ENCODE measurements around the gene EXOC7. TPM values are rescaled to one million over a fixed set of nuclear protein-coding genes. Genes with fewer than 3 reads are reported as not detected.

EXOC7 gene
- total RNA-seq, 2 experiments from 2014 or later = 122 to 173 TPM

DNA sequence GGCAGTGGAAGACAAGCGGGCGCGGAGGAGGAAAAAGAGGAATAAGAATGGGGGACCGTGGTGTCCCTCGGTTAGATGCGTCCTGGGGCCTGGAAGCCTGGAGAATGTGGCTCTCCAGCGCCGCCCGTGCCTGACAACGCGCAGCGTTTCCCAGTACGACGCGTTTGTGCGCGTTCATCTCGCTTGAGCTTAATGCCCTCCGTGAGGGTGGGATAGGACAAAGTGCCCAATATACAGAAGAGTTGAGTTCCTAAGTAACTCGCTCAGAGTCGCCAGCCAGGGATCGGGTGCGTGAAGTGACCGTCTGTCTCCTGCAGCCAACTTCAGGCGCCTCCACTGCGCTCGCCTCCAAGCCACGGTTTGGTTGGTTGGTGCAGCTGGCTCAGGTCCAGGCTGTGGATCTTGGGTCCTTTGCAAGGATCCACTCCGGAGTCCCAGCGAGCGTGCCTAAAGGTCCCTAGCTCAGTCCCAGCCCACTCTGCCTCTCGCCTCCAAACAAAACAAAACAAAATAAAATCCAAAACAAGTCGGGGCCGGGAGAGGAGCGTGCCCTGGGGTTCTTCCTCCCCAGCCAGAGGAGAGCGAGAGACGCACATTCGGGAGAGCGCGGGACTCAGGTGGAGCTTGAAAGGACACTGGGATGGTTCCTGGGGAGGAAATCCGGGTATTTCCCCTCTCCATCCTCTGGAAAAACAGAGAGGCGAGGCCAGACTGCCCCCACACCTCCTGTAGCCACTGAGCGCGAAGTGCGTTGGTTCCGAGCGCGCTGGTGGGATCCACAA, 28.0 kb downstream of the EXOC7 start:
- no peak for TF ChIP-seq CTCF (conservative IDR thresholded peaks at IDR 0.05; ENCODE audit: low read length)
- no peak for TF ChIP-seq EZH2phosphoT487 (IDR thresholded peaks at IDR 0.05; ENCODE audit: borderline replicate concordance, low read depth, low read length)
- H3K27ac ChIP-seq (ENCODE audit: low read depth, low read length, poor library complexity, severe bottlenecking) = no peak overlapping the region
- peaks cover 23% of the 10 kb centered on the region for H3K79me2 ChIP-seq (ENCODE audit: insufficient read depth, low read depth, low read length)
- peaks cover 20% of the 10 kb centered on the region for H3K4me1 ChIP-seq (ENCODE audit: insufficient read depth, low read length, poor library complexity, severe bottlenecking)
- ChIA-PET CTCF (ENCODE audit: unreplicated experiment) (no interaction called here), POLR2A (interaction anchor here (0.5 kb wide), 1 partner anchor 83 kb away, joined by 3 read pairs; no protein-coding TSS in a partner anchor)
- H3K4me2 ChIP-seq (ENCODE audit: low read length) = no peak overlapping the region
- no peaks in the 10 kb centered on the region for H3K36me3 ChIP-seq (ENCODE audit: insufficient read depth, low read length)
- no peak overlapping the region for H3K4me3 ChIP-seq (ENCODE audit: low read depth, low read length, poor library complexity, severe bottlenecking)
- no TSS peak for BruUV-seq (replicated peaks)
- no peak overlapping the region for H2AFZ ChIP-seq (ENCODE audit: low read length)
- H4K20me1 ChIP-seq (ENCODE audit: insufficient read depth, low read length) = 0 out of 2 replicates have a peak, but pooled peaks cover 4% of the 10 kb centered on the region
- no peaks in the 10 kb centered on the region for H3K9me3 ChIP-seq (ENCODE audit: low read length)
- DNase-seq (ENCODE audit: low spot score) = no peak
- H3K9me2 ChIP-seq (ENCODE audit: insufficient read depth, low read length) = no peaks in the 10 kb centered on the region
- intact Hi-C loops (cut with micrococcal nuclease; ENCODE audit: unreplicated experiment) = no loop called here

DNA sequence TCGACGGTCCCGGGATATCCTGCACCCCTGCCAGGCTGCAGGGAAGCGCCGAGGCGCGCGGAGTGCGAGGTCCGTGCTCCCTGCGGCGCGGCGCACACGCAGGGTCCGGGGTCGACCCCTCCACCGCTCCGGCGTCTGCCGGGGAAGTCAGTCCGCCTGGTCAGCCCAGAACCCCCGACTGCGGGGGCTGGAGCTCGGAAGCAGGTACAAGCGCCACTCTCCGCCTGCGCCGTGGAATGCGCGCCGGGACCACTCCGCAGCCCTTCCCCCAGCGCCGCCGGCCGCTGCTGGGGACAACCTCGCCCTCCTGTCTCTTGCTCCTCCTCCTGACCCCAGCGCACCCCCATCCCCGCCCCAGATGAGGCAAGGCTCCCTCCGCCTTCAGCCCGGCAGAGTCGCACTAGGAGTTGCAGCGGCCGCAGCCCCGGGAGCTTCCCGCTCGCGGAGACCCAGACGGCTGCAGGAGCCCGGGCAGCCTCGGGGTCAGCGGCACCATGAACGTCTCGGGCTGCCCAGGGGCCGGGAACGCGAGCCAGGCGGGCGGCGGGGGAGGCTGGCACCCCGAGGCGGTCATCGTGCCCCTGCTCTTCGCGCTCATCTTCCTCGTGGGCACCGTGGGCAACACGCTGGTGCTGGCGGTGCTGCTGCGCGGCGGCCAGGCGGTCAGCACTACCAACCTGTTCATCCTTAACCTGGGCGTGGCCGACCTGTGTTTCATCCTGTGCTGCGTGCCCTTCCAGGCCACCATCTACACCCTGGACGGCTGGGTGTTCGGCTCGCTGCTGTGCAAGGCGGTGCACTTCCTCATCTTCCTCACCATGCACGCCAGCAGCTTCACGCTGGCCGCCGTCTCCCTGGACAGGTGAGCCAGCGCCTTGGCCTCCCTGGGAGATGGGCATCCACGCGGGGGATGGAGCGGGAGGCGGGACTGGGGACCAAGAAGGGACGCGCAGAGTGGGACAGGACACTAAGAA, 28.9 kb downstream of the EXOC7 start, which contains the start of gene GALR2:
Gene GALR2 (plus strand): TSS at position 392 of the 974 bp plus-strand sequence. CDS start 103 bp downstream, at position 495.
- ChIA-PET POLR2A (interaction anchor here (0.5 kb wide), 1 partner anchor 82 kb away, joined by 3 read pairs; no protein-coding TSS in a partner anchor), CTCF (ENCODE audit: unreplicated experiment) (no interaction called here)
- Histone ChIP-seq H3K9me2 (ENCODE audit: insufficient read depth, low read length) (no peaks in the 10 kb centered on the region), H3K27ac (ENCODE audit: low read depth, low read length, poor library complexity, severe bottlenecking) (no peak within 1 kb of the TSS), H3K4me1 (ENCODE audit: insufficient read depth, low read length, poor library complexity, severe bottlenecking) (peaks cover 25% of the 10 kb centered on the region), H3K79me2 (ENCODE audit: insufficient read depth, low read depth, low read length) (peaks cover 31% of the 10 kb centered on the region), H4K20me1 (ENCODE audit: insufficient read depth, low read length) (0 out of 2 replicates have a peak, but pooled peaks cover 4% of the 10 kb centered on the region), H3K36me3 (ENCODE audit: insufficient read depth, low read length) (peaks cover 7% of the 10 kb centered on the region; the same call in 1 of the 2 replicates), H3K4me3 (ENCODE audit: low read depth, low read length, poor library complexity, severe bottlenecking) (no peak within 1 kb of the TSS), H3K4me2 (ENCODE audit: low read length) (no peak within 1 kb of the TSS), H3K9me3 (ENCODE audit: low read length) (no peaks in the 10 kb centered on the region), H2AFZ (ENCODE audit: low read length) (no peak within 1 kb of the TSS)
- no peak for DNase-seq (ENCODE audit: low spot score)
- TF ChIP-seq EZH2phosphoT487 (IDR thresholded peaks at IDR 0.05; ENCODE audit: borderline replicate concordance, low read depth, low read length) (no peak), CTCF (conservative IDR thresholded peaks at IDR 0.05; ENCODE audit: low read length) (no peak)
- BruUV-seq (replicated peaks) = no TSS peak
- intact Hi-C loops (cut with micrococcal nuclease; ENCODE audit: unreplicated experiment) = loop anchor here (5.0 kb wide), 1 partner anchor 217 kb away; the partner anchor contains the start of gene WBP2

Data from OCI-LY7 (cell line).